SJSA1 (cell line): ENCODE measurements around the gene H1-8. TPM values are rescaled to one million over a fixed set of nuclear protein-coding genes. Genes with fewer than 3 reads are reported as not detected.

ENCODE experiments used
- DNase-seq, 2 experiments: peaks; one replicate each; pipeline ENCODE4 v3.0.0-alpha.2; 2015 to 2020; ENCODE audit warnings: low spot score in 2 of 2, low read depth in 1 of 2
- H3K27ac ChIP-seq: fragments of 250-450 bp; sonication (Bioruptor Pico); 2 replicates; pipeline ENCODE4 v1.5.1; 2020; ENCODE audit warnings: mild to moderate bottlenecking, moderate library complexity
- H3K27me3 ChIP-seq: fragments of 250-450 bp; sonication (Bioruptor Pico); replicated peaks from 2 replicates; pipeline ENCODE4 v1.5.1; 2020; ENCODE audit warnings: mild to moderate bottlenecking, moderate library complexity
- H3K36me3 ChIP-seq: fragments of 250-450 bp; sonication (Bioruptor Pico); 2 replicates; pipeline ENCODE4 v1.5.1; 2020; ENCODE audit warnings: mild to moderate bottlenecking
- H3K4me1 ChIP-seq: fragments of 250-450 bp; sonication (Bioruptor Pico); replicated peaks from 2 replicates; pipeline ENCODE4 v1.6.1; 2021; ENCODE audit warnings: mild to moderate bottlenecking
- H3K4me3 ChIP-seq: fragments of 250-450 bp; sonication (Bioruptor Pico); 2 replicates; pipeline ENCODE4 v1.5.1; 2020; ENCODE audit warnings: mild to moderate bottlenecking
- H3K9me3 ChIP-seq: fragments of 250-450 bp; sonication (Bioruptor Pico); replicated peaks from 2 replicates; pipeline ENCODE4 v1.5.1; 2020; ENCODE audit warnings: mild to moderate bottlenecking
- total RNA-seq: library from RNA; depleted of rRNA; stranded (reverse); fragments of >200 nt; shearing (Covaris generic); gene quantifications from 2 replicates; pipeline ENCODE4 v1.2.3, GENCODE V29; 2014

The H1-8 gene
- total RNA-seq, 1 experiment from 2014 or later: not detected

GRCh38 chr3:129519896-129520715, 22.9 kb upstream of the H1-8 start:
- H3K36me3 ChIP-seq: no peaks in the 10 kb centered on the region; the same call in 1 of the 2 replicates
- no peak overlapping the region for H3K4me3 ChIP-seq
- no peak for DNase-seq

GRCh38 chr3:129520960-129521359, 22.0 kb upstream of the H1-8 start:
- H3K27ac ChIP-seq: no peak overlapping the region
- no peak for DNase-seq
- H3K9me3 ChIP-seq: no peaks in the 10 kb centered on the region

More at GRCh38 chr3:129519896-129520715, 22.9 kb upstream of the H1-8 start:
- Histone ChIP-seq H3K4me1 (no peaks in the 10 kb centered on the region), H3K27ac (no peak overlapping the region), H3K27me3 (no peaks in the 10 kb centered on the region), H3K9me3 (no peaks in the 10 kb centered on the region)

GRCh38 chr3:129521611-129522010, 21.4 kb upstream of the H1-8 start:
- no peak overlapping the region for H3K4me3 ChIP-seq
- H3K27ac ChIP-seq: no peak overlapping the region
- H3K9me3 ChIP-seq: no peaks in the 10 kb centered on the region
- no peak for DNase-seq
- H3K4me1 ChIP-seq: no peaks in the 10 kb centered on the region
- no peaks in the 10 kb centered on the region; the same call in 1 of the 2 replicates for H3K36me3 ChIP-seq
- H3K27me3 ChIP-seq: no peaks in the 10 kb centered on the region

More at GRCh38 chr3:129520960-129521359, 22.0 kb upstream of the H1-8 start:
- H3K27me3 ChIP-seq: no peaks in the 10 kb centered on the region
- H3K4me1 ChIP-seq: no peaks in the 10 kb centered on the region
- H3K4me3 ChIP-seq: no peak overlapping the region
- no peaks in the 10 kb centered on the region; the same call in 1 of the 2 replicates for H3K36me3 ChIP-seq

- Histone ChIP-seq H3K27me3 (no peaks in the 10 kb centered on the region), H3K4me1 (no peaks in the 10 kb centered on the region), H3K27ac (no peak overlapping the region), H3K36me3 (no peaks in the 10 kb centered on the region; the same call in 1 of the 2 replicates), H3K4me3 (no peak overlapping the region), H3K9me3 (no peaks in the 10 kb centered on the region)
- DNase-seq: no peak
Measured at GRCh38 chr3:129522953-129523352, 20.0 kb upstream of the H1-8 start.

- no peaks in the 10 kb centered on the region; the same call in 1 of the 2 replicates for H3K36me3 ChIP-seq
- H3K9me3 ChIP-seq: no peaks in the 10 kb centered on the region
- DNase-seq: no peak
- no peak overlapping the region for H3K27ac ChIP-seq
- H3K4me1 ChIP-seq: no peaks in the 10 kb centered on the region
- H3K4me3 ChIP-seq: no peak overlapping the region
- H3K27me3 ChIP-seq: no peaks in the 10 kb centered on the region
Measured at GRCh38 chr3:129524081-129524480, 18.9 kb upstream of the H1-8 start.

- H3K4me1 ChIP-seq: peaks cover 13% of the 10 kb centered on the region
- peak in 1 of 2 experiments; percentile 10 for DNase-seq
Measured at GRCh38 chr3:129525341-129525968, 17.5 kb upstream of the H1-8 start.

GRCh38 chr3:129526121-129526900, 16.7 kb upstream of the H1-8 start:
- H3K27ac ChIP-seq: no peak overlapping the region

More at GRCh38 chr3:129525341-129525968, 17.5 kb upstream of the H1-8 start:
- H3K36me3 ChIP-seq: no peaks in the 10 kb centered on the region
- H3K9me3 ChIP-seq: no peaks in the 10 kb centered on the region
- no peak overlapping the region for H3K4me3 ChIP-seq
- H3K27ac ChIP-seq: no peak overlapping the region
- no peaks in the 10 kb centered on the region for H3K27me3 ChIP-seq

GRCh38 chr3:129527262-129527661, 15.7 kb upstream of the H1-8 start:
- no peak for DNase-seq
- no peak overlapping the region for H3K4me3 ChIP-seq
- H3K27ac ChIP-seq: no peak overlapping the region
- H3K36me3 ChIP-seq: no peaks in the 10 kb centered on the region
- peaks cover 18% of the 10 kb centered on the region for H3K4me1 ChIP-seq
- no peaks in the 10 kb centered on the region for H3K27me3 ChIP-seq
- no peaks in the 10 kb centered on the region for H3K9me3 ChIP-seq

More at GRCh38 chr3:129526121-129526900, 16.7 kb upstream of the H1-8 start:
- no peak for DNase-seq
- Histone ChIP-seq H3K9me3 (no peaks in the 10 kb centered on the region), H3K4me1 (peaks cover 18% of the 10 kb centered on the region), H3K36me3 (no peaks in the 10 kb centered on the region), H3K27me3 (no peaks in the 10 kb centered on the region), H3K4me3 (no peak overlapping the region)

- Histone ChIP-seq H3K9me3 (no peaks in the 10 kb centered on the region), H3K36me3 (no peaks in the 10 kb centered on the region), H3K4me3 (no peak within 1 kb of the TSS), H3K27ac (no peak within 1 kb of the TSS), H3K4me1 (peaks cover 18% of the 10 kb centered on the region), H3K27me3 (no peaks in the 10 kb centered on the region)
- DNase-seq: no peak
Measured at GRCh38 chr3:129528589-129529100, 14.3 kb upstream of the H1-8 start, which contains the start of gene RHO. TSS of gene RHO (plus strand) at chr3:129528639. CDS start at chr3:129528734, 95 bp downstream.

GRCh38 chr3:129529436-129530210, 13.4 kb upstream of the H1-8 start:
- no peaks in the 10 kb centered on the region for H3K27me3 ChIP-seq
- no peak for DNase-seq
- H3K36me3 ChIP-seq: no peaks in the 10 kb centered on the region
- H3K9me3 ChIP-seq: no peaks in the 10 kb centered on the region
- H3K4me3 ChIP-seq: no peak overlapping the region
- peaks cover 22% of the 10 kb centered on the region for H3K4me1 ChIP-seq
- H3K27ac ChIP-seq: peak overlapping the region; percentile 15; the same call in 1 of the 2 replicates

- no peaks in the 10 kb centered on the region for H3K27me3 ChIP-seq
- H3K4me1 ChIP-seq: peaks cover 24% of the 10 kb centered on the region
- peak in 1 of 2 experiments; percentile 57 for DNase-seq
- H3K4me3 ChIP-seq: no peak overlapping the region
- no peaks in the 10 kb centered on the region for H3K9me3 ChIP-seq
- no peaks in the 10 kb centered on the region for H3K36me3 ChIP-seq
- H3K27ac ChIP-seq: peak overlapping the region; percentile 15; the same call in 1 of the 2 replicates
Measured at GRCh38 chr3:129530251-129530791, 12.7 kb upstream of the H1-8 start.

- Histone ChIP-seq H3K9me3 (no peaks in the 10 kb centered on the region), H3K4me1 (peaks cover 24% of the 10 kb centered on the region), H3K27ac (no peak overlapping the region), H3K27me3 (no peaks in the 10 kb centered on the region), H3K36me3 (no peaks in the 10 kb centered on the region), H3K4me3 (no peak overlapping the region)
- no peak for DNase-seq
Measured at GRCh38 chr3:129530821-129531220, 12.2 kb upstream of the H1-8 start.
